Measurements from ENCODE around the gene MAD2L1BP. TPM values are rescaled to one million over a fixed set of nuclear protein-coding genes. Genes with fewer than 3 reads are reported as not detected.
A peak's percentile ranks its signal among the peaks of the same experiment; 100 is the strongest.

Gene MAD2L1BP
- total RNA-seq, 1 donor from 2014 or later, result 24.4 TPM

DNA sequence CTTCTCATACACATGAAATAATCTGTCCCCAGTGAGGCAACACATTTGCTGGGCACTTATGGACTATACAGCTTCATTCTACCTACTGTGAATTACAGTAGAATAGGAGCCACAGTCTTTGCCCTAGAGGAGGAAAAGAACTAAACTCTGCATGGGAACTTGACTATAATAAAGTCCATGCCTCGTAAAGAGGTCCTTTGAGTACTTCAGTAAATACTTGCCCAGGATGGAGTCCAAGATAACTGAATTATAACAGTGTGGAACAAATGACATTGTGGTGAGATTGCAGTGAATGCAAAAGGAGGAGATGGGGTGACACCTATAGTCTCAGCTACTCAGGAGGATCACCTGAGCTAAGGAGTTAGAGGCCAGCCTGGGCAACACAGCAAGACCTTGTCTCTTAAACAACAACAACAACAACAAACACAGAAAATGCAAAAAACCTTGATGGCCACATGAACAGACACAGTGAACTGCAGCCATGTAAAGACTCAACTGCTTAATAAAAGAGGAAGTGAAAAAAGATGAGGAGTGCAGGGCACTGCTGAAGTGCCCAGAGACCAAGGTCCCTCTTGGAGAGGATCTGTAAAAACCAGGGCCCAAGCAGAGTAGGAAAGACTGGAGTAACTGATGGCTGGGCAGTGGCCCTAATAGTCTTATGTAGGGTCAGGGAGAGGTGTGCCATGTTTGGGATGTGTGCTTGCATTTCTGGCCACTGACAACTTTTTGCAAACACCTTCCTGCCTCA lies 48.2 kb downstream of the MAD2L1BP start:
- H3K4me1 Mint-ChIP-seq, result peaks cover 57% of the 10 kb centered on the region
- no peaks in the 10 kb centered on the region for H3K9me3 Mint-ChIP-seq
- no peak for DNase-seq (ENCODE audit: low spot score in 2 of 2, unreplicated experiment in 2 of 2)
- peaks cover 7% of the 10 kb centered on the region for H3K36me3 Mint-ChIP-seq
- no peak overlapping the region for H3K4me3 Mint-ChIP-seq
- H3K27me3 Mint-ChIP-seq (ENCODE audit: low read depth), result no peaks in the 10 kb centered on the region
- TF ChIP-seq, protein P1, sequence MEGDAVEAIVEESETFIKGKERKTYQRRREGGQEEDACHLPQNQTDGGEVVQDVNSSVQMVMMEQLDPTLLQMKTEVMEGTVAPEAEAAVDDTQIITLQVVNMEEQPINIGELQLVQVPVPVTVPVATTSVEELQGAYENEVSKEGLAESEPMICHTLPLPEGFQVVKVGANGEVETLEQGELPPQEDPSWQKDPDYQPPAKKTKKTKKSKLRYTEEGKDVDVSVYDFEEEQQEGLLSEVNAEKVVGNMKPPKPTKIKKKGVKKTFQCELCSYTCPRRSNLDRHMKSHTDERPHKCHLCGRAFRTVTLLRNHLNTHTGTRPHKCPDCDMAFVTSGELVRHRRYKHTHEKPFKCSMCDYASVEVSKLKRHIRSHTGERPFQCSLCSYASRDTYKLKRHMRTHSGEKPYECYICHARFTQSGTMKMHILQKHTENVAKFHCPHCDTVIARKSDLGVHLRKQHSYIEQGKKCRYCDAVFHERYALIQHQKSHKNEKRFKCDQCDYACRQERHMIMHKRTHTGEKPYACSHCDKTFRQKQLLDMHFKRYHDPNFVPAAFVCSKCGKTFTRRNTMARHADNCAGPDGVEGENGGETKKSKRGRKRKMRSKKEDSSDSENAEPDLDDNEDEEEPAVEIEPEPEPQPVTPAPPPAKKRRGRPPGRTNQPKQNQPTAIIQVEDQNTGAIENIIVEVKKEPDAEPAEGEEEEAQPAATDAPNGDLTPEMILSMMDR (IDR thresholded peaks at IDR 0.05; ENCODE audit: unreplicated experiment), result no peak
- H3K27ac Mint-ChIP-seq, result peak overlapping the region; percentile 57

- Mint-ChIP-seq H3K4me3 (peak overlapping the region; percentile 96), H3K9me3 (no peaks in the 10 kb centered on the region), H3K27ac (peak overlapping the region; percentile 89), H3K27me3 (ENCODE audit: low read depth) (peaks cover 2% of the 10 kb centered on the region), H3K36me3 (no peaks in the 10 kb centered on the region), H3K4me1 (peaks cover 35% of the 10 kb centered on the region)
- no peak for DNase-seq (ENCODE audit: low spot score in 2 of 2, unreplicated experiment in 2 of 2)
- TF ChIP-seq, protein P1 (IDR thresholded peaks at IDR 0.05; ENCODE audit: unreplicated experiment), result no peak
Measured at GRCh38 chr6:43687079-43687436, 51.4 kb downstream of the MAD2L1BP start.

DNA sequence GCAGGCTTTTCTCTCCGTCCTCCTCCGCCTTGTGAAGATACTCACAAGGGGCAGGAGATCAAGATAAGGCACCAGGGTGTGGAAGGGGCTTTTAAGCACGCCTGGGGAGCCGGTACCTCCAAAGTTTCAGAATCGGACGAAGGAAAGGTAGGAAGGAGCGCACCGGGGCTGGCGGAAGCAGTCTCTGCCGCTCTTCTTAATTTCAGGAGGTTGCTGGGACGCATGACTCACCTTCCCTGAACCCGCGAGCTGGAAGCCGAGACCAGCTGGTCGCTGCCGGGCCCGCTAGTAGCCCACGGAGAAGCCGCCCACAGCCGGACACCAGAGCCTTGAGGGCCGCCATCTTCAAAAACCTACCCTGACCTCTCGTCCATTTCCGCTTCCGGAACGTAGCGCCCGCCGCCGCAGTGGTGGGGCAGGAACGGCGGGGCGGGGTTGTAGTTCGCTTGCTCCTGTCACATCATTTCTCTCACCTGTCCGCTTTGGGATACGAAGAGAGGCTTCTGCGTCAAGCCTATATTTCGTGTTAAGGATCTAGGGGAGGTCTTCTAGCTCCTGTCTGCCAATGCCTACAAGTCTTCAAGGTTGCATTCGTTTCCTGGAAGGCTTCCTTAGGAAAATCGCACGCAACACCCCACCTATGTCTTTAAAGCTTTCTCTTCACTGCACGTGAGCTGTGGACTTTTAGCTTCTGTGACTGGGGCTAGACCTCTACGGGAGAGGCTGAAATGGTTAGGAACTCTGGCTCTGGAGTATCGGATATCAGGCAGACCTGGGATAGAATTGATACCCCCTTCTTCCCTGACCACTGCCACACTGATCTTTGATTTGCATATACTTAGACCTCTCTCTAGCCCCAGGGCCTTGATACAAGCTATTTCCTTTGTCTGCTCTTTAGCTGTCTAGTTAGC lies 52.1 kb downstream of the MAD2L1BP start, which contains the start of gene MRPS18A:
Gene MRPS18A, minus strand, starts transcription at position 355 of the 911 bp plus-strand sequence. Its CDS starts 12 bp downstream, at position 343.
- no peaks in the 10 kb centered on the region for H3K36me3 Mint-ChIP-seq
- DNase-seq (ENCODE audit: low spot score in 2 of 2, unreplicated experiment in 2 of 2), result peak in 1 of 2 experiments; percentile 71
- H3K4me3 Mint-ChIP-seq, result peak within 1 kb of the TSS; percentile 96
- TF ChIP-seq, protein P1 (IDR thresholded peaks at IDR 0.05; ENCODE audit: unreplicated experiment), result no peak
- peak within 1 kb of the TSS; percentile 89 for H3K27ac Mint-ChIP-seq
- H3K4me1 Mint-ChIP-seq, result peaks cover 31% of the 10 kb centered on the region
- peaks cover 2% of the 10 kb centered on the region for H3K27me3 Mint-ChIP-seq (ENCODE audit: low read depth)
- no peaks in the 10 kb centered on the region for H3K9me3 Mint-ChIP-seq

DNA sequence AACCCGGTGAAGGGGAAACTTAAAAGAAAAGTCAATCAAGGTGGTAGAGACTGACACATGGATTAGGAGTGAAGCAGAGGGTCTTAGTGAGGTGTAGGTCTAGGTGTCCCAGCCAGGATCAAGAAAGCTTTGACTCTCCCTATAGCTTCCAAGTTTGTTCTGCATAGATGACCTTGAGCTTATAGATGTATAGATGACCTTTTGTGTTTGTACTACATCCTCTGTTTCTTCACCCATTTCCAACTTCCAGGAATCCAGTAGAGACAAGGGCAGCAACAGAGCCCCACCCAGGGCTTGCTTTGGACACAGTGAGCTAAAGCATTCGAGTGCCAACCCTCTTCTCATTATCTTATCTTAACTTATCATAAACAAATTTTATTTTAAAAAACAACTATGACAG lies 53.8 kb downstream of the MAD2L1BP start:
- H3K4me3 Mint-ChIP-seq, result no peak overlapping the region
- TF ChIP-seq, protein P1 (IDR thresholded peaks at IDR 0.05; ENCODE audit: unreplicated experiment), result no peak

More for the DNA sequence above, 53.8 kb downstream of the MAD2L1BP start:
- Mint-ChIP-seq H3K9me3 (no peaks in the 10 kb centered on the region), H3K27me3 (ENCODE audit: low read depth) (peaks cover 2% of the 10 kb centered on the region), H3K4me1 (peaks cover 17% of the 10 kb centered on the region), H3K36me3 (no peaks in the 10 kb centered on the region), H3K27ac (no peak overlapping the region)
- DNase-seq (ENCODE audit: low spot score in 2 of 2, unreplicated experiment in 2 of 2), result no peak

Other genes with a start within 250 kb of the MAD2L1BP start
- gene ABCC10, start 208.3 kb upstream of the MAD2L1BP start, total RNA-seq, result 55.8 to 60.2 TPM (median 60.1 TPM) in 3 replicates
- 3.5 to 4.7 TPM (median 4.1 TPM) in 3 replicates for gene DLK2, start 180.3 kb upstream of the MAD2L1BP start, total RNA-seq
- 45.9 to 52.7 TPM (median 49.7 TPM) in 3 replicates for gene TJAP1, start 158.3 kb upstream of the MAD2L1BP start, total RNA-seq
- 0.58 to 0.72 TPM (median 0.60 TPM) in 3 replicates for gene LRRC73, start 125.5 kb upstream of the MAD2L1BP start, total RNA-seq
- gene YIPF3, start 118.9 kb upstream of the MAD2L1BP start, total RNA-seq, result 107 to 112 TPM (median 111 TPM) in 3 replicates
- gene POLR1C, start 118.8 kb upstream of the MAD2L1BP start, total RNA-seq, result 39.5 to 43.4 TPM (median 41.3 TPM) in 3 replicates
- gene XPO5, start 59.8 kb upstream of the MAD2L1BP start, total RNA-seq, result 58.1 to 62.6 TPM (median 58.7 TPM) in 3 replicates
- gene POLH, start 59.7 kb upstream of the MAD2L1BP start, total RNA-seq, result 16.3 to 21.8 TPM (median 18.9 TPM) in 3 replicates
- gene GTPBP2, start 6.6 kb upstream of the MAD2L1BP start, total RNA-seq, result 76.5 to 78.0 TPM (median 77.6 TPM) in 3 replicates
- 0.80 to 0.88 TPM (median 0.82 TPM) in 3 replicates for gene RSPH9, start 9.2 kb downstream of the MAD2L1BP start, total RNA-seq
- gene MRPS18A, start 52.0 kb downstream of the MAD2L1BP start, total RNA-seq, result 41.4 to 46.6 TPM (median 46.0 TPM) in 3 replicates
- gene VEGFA, start 134.4 kb downstream of the MAD2L1BP start, total RNA-seq, result 181 to 186 TPM (median 185 TPM) in 3 replicates